GM21360 (cell line): ENCODE measurements around the gene NLRC5.

Experiments used
- ATAC-seq: cut with Tn5 transposase; IDR thresholded peaks from one replicate; pipeline ENCODE4 v1.9.1; 2021; ENCODE audit warnings: mild to moderate bottlenecking, moderate library complexity; ENCODE audit not compliant: unreplicated experiment

NLRC5 gene

DNA sequence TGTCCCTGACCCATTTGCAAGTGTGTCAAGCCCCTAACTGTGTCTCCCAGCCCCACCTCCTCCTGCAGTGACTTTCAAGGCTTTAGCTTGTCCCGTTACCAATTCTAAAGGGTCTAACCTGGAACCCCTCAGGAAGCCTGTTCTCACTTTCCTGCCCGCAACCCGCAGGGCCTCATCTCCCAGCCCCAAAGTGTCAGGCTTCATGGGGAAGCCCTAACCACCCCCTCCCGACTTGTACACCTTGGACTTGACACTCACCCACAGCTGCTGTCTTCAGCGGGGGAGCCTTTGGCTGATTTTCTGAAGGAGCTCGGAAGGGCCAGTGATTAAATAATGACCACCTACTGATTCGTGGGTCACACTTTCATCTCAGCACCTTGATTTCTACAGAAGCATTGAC, 33.1 kb downstream of the NLRC5 start:
- ATAC-seq = no peak

DNA sequence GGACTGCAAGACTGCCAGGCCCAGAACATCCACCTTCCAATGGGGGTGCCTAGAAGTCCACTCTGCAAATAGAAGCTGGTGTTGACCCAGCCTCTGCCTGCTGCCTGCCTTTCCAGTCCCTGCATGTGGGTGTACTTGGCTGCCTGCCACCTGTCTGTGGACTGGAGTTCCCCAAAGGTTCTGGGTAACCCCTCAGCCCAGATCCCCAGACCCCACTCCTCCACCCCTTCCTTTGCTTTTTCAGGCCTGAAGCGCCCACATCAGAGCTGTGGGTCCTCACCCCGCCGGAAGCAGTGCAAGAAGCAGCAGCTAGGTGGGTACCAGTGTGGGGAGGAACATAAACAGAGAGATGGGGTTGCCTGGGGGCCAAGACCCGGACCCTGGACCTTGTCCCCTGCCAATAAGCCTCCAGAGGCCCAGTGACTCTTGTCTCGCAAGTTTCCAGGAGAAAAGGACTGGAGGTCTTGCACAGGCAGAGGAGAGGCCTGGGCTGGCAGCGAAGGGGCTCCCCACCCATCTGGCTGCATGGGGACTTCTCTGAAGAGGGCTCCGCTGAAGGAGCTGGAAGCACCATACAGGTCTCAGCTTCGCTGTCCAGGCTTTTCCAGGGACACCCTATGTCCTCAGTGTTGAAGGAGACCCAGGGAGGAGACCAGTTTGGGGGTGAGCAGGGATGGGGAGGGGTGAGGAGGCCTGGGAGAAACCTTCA, 34.3 kb downstream of the NLRC5 start:
- no peak for ATAC-seq

GRCh38 chr16:57024894-57025680, 35.7 kb downstream of the NLRC5 start:
- no peak for ATAC-seq

GRCh38 chr16:57025941-57026777, 36.8 kb downstream of the NLRC5 start:
- ATAC-seq = no peak

DNA sequence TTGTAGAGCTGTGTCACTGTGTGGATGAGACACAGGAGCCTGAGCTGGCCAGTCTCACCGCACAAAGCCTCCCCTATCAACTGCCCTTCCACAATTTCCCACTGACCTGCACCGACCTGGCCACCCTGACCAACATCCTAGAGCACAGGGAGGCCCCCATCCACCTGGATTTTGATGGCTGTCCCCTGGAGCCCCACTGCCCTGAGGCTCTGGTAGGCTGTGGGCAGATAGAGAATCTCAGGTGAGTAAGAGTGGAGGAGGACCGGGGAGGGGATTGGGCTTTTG, 37.4 kb downstream of the NLRC5 start:
- no peak for ATAC-seq

DNA sequence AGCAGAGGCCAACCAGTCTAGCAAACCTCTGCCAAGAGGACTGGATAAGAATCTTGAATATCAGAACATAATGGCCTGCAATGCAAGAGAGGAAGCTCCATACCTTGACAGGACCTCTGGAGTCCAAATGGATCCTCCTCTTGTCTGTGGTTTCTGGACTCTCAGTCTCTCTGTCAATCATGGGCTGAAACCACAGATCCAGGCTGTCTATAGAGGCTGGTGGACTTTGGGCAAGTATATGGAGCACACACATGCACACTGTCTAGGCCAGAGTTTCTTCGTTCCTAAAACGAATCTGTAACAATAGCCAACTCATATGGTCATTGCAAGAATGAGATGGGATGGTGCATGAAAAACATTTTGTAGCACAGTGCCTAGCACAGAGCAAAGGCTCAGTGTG, 37.7 kb downstream of the NLRC5 start:
- ATAC-seq = no peak

DNA sequence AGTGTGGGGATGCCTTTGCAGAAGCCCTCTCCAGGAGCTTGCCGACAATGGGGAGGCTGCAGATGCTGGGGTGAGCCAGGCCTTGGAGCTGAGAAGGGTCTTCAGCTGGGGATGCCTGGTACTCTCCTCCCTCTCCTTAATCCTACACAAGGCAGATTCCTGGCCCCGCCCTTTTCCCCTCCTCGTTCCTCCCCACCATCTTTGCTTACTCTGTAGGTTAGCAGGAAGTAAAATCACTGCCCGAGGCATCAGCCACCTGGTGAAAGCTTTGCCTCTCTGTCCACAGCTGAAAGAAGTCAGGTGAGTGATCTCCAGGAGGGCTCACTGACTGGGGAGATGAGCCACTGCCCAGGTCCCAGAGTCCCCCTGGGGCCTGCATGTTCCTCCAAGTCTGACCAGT, 38.7 kb downstream of the NLRC5 start:
- no peak for ATAC-seq

- ATAC-seq = no peak
Measured at GRCh38 chr16:57029161-57030160, 40.1 kb downstream of the NLRC5 start.

GRCh38 chr16:57030346-57030902, 41.1 kb downstream of the NLRC5 start:
- no peak for ATAC-seq

- no peak for ATAC-seq
Measured at GRCh38 chr16:57031156-57031555, 41.8 kb downstream of the NLRC5 start.

DNA sequence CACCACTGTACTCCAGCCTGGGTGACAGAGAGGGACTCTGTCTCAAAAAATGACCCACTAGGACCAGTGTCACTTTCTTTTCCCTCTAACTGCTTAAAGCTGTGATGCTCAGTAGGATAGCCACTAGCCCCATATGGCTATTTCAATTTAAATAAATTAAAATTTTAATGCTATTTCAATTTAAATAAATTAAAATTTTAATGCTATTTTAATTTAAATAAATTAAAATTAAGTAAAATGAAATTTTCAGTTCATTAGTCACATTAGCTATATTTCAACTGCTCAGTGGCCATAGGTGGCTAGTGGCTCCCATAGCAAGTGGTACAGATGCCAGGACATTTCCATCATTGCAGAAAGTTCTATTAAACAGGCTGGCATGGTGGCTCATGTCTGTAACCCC, 43.0 kb downstream of the NLRC5 start:
- no peak for ATAC-seq

- ATAC-seq = no peak
Measured at GRCh38 chr16:57032931-57033330, 43.6 kb downstream of the NLRC5 start.

DNA sequence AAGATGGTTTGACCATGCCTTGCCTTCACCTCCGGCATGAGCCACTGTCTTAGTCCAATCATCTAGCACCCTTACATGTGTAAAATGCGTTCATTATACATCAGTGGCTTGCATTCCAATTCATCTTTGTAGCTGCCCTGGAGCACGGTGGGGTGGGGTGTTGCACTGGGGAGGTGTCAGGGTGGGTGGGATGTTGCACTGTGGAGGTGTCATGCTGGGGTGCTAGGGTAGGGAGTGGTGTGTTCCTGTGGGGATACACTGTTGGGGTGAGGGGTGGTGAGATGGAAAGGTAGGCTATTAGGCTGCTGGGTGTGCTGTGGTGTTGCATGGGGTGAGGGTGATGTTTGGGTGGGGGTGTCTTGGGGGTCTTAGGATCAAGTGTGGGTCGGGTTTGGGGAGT, 47.0 kb downstream of the NLRC5 start:
- no peak for ATAC-seq

GRCh38 chr16:57036945-57037344, 47.6 kb downstream of the NLRC5 start:
- ATAC-seq = no peak

DNA sequence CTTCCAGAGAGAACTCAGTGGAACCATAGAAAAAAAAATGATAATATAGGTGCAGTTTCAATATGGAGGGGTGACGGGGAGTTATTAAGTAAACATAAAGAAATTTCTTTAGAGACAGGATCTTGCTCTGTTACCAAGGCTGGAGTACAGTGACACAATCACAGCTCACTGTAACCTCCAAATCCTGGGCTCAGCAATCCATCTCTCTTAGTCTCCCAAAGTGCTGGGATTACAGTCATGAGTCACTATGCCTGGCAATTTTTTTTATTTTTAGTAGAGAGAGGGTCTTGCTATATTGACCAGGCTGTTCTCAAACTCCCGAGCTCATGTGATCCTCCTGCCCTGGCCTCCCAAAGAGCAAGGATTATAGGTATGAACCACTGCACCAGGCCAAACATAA, 48.8 kb downstream of the NLRC5 start:
- ATAC-seq = no peak

DNA sequence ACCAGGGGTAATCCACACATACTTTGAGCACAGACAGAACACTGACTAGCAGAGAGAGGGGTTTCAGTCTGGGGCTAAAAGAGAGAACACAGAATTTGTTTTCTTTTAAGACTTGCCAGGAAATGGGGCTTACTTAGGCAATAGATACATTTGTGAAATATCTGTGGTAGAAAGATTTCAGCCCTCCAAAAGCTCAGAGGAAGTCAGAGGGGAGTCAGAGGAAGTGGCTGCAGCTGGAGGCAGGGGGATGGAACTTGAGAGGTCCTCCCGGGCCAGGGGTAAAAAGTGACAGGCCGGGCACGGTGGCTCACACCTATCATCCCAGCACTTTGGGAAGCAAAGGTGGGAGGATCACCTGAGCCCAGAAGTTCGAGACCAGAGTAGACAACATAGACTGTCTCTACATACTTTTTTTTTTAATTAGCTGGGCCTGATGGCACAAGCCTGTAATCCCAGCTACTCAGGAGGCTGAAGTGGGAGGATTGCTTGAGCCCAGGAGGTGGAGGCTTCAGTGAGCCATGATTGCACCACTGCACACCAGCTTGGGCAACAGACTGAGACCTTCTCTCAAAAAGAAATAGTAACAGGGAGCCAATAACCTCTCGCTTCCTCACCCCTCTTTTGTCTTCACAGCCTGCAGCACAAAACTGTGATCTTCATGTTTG, 49.9 kb downstream of the NLRC5 start:
- no peak for ATAC-seq

GRCh38 chr16:57041182-57042156, 52.1 kb downstream of the NLRC5 start:
- ATAC-seq = peak; percentile 34
